ENCODE results near the gene MS4A6E. TPM values are rescaled to one million over a fixed set of nuclear protein-coding genes. Genes with fewer than 3 reads are reported as not detected.

MS4A6E gene
- total RNA-seq, 2 experiments from 2014 or later = not detected

Other genes with a start within 250 kb of the MS4A6E start
- gene MS4A2, start 238.6 kb upstream of the MS4A6E start, total RNA-seq = not detected
- gene MS4A6A, start 144.2 kb upstream of the MS4A6E start, total RNA-seq = not detected
- gene MS4A4E, start 84.1 kb upstream of the MS4A6E start, total RNA-seq = not detected
- not detected for gene MS4A4A, start 46.6 kb upstream of the MS4A6E start, total RNA-seq
- not detected for gene MS4A7, start 51.3 kb downstream of the MS4A6E start, total RNA-seq
- not detected for gene MS4A14, start 69.2 kb downstream of the MS4A6E start, total RNA-seq
- gene MS4A5, start 102.3 kb downstream of the MS4A6E start, total RNA-seq = not detected
- 1 to 10 TPM; 1.7 to 2.1 TPM for gene MS4A1, start 128.6 kb downstream of the MS4A6E start, total RNA-seq
- gene MS4A12, start 165.5 kb downstream of the MS4A6E start, total RNA-seq = not detected
- gene MS4A13, start 188.1 kb downstream of the MS4A6E start, total RNA-seq = not detected

Measured in activated CD8-positive, alpha-beta T cell treated with anti-CD3 and anti-CD28 coated beads for 36 hours (primary cell).